Prostate gland (tissue), 2 donors: ENCODE measurements around the gene TP53BP1. TPM values are rescaled to one million over a fixed set of nuclear protein-coding genes. Genes with fewer than 3 reads are reported as not detected.

Experiments
- DNase-seq: peaks from one replicate; pipeline ENCODE4 v3.0.0-alpha.2; 2019; ENCODE audit warnings: low spot score
- H3K27ac ChIP-seq, 2 donors: fragments of 200-600 bp; sonication (generic); 2 replicates each; pipeline ENCODE4 v1.5.1; 2017 to 2019
- H3K27me3 ChIP-seq: fragments of 200-600 bp; sonication (generic); replicated peaks from 2 replicates; pipeline ENCODE4 v1.5.1; 2019; ENCODE audit not compliant: insufficient read depth
- H3K36me3 ChIP-seq, 2 donors: fragments of 200-600 bp; sonication (generic); 1 replicate in 1 of 2; 2 replicates in 1 of 2; pipeline versions ENCODE4 v1.5.1 to v1.8.1; 2017 to 2019
- H3K4me1 ChIP-seq: fragments of 200-600 bp; sonication (generic); replicated peaks from 2 replicates; pipeline ENCODE4 v1.5.1; 2019
- H3K4me3 ChIP-seq, 2 donors: fragments of 200-600 bp; sonication (generic); 2 replicates each; pipeline ENCODE4 v1.5.1; 2017 to 2019
- H3K9me3 ChIP-seq: fragments of 200-600 bp; sonication (generic); 2 replicates; pipeline ENCODE4 v1.5.1; 2017
- CTCF ChIP-seq, 4 experiments: fragments of 200-600 bp in 2 of 4; fragments of 450-650 bp in 2 of 4; sonication (generic) in 2 of 4; IDR thresholded peaks; 1 replicate in 3 of 4; 2 replicates in 1 of 4; pipeline ENCODE4 v1.5.1; 2016 to 2019; ENCODE audit warnings: antibody characterized with exemption in 4 of 4, mild to moderate bottlenecking in 2 of 4, moderate library complexity in 2 of 4
- POLR2A ChIP-seq: fragments of 450-650 bp; IDR thresholded peaks from one replicate; pipeline ENCODE4 v1.6.1; 2016; ENCODE audit warnings: antibody characterized with exemption, mild to moderate bottlenecking
- POLR2AphosphoS5 ChIP-seq: sonication (generic); formaldehyde crosslinking; IDR thresholded peaks from one replicate; pipeline ENCODE4 v1.6.1; 2017; ENCODE audit warnings: antibody characterized with exemption
- whole genome bisulfite sequencing: methylation state at CpG from one replicate; pipeline ENCODE4 v1.1.5; 2018; 5-methylcytosine and 5-hydroxymethylcytosine counted together
- intact Hi-C: fragments of 100-400 bp; cut with DNase I; formaldehyde crosslinking; loops from one replicate; pipeline ENCODE4 v1.14.2; 2022
- total RNA-seq, 2 donors: library from RNA; depleted of rRNA; stranded (reverse); fragments of >200 nt; gene quantifications; one replicate each; pipeline ENCODE4 v1.1.0, GENCODE V29; 2016

TP53BP1 gene
- total RNA-seq, 2 donors from 2014 or later: 36.3 to 73.6 TPM

GRCh38 chr15:43463507-43463906, 29.4 kb downstream of the TP53BP1 start:
- no peak for DNase-seq
- H3K4me1 ChIP-seq: no peaks in the 10 kb centered on the region
- no peaks in the 10 kb centered on the region for H3K9me3 ChIP-seq
- intact Hi-C loops: no loop called here
- no peaks in the 10 kb centered on the region for H3K36me3 ChIP-seq
- no peaks in the 10 kb centered on the region for H3K27me3 ChIP-seq
- H3K27ac ChIP-seq: no peak overlapping the region
- H3K4me3 ChIP-seq: no peak overlapping the region
- TF ChIP-seq POLR2AphosphoS5: no peak
- TF ChIP-seq CTCF (IDR thresholded peaks at IDR 0.05): no peak
- no peak for TF ChIP-seq POLR2A
- WGBS: 58% methylated on average over 1 of the region's 1 CpG

GRCh38 chr15:43449981-43450380, 43.0 kb downstream of the TP53BP1 start:
- no peak overlapping the region for H3K4me3 ChIP-seq
- 92% methylated on average over 1 of the region's 1 CpG for WGBS
- no peaks in the 10 kb centered on the region for H3K9me3 ChIP-seq
- DNase-seq: no peak
- no peak overlapping the region for H3K27ac ChIP-seq
- H3K36me3 ChIP-seq: peaks cover 0 to 4% of the 10 kb centered on the region in 2 donors
- no peaks in the 10 kb centered on the region for H3K27me3 ChIP-seq
- H3K4me1 ChIP-seq: no peaks in the 10 kb centered on the region
- TF ChIP-seq POLR2AphosphoS5: no peak
- TF ChIP-seq CTCF (IDR thresholded peaks at IDR 0.05): no peak
- no peak for TF ChIP-seq POLR2A
- intact Hi-C loops: no loop called here

- no peak for DNase-seq
- no peak overlapping the region for H3K4me3 ChIP-seq
- H3K27me3 ChIP-seq: no peaks in the 10 kb centered on the region
- no peaks in the 10 kb centered on the region for H3K9me3 ChIP-seq
- no peak overlapping the region for H3K27ac ChIP-seq
- no peak for TF ChIP-seq POLR2AphosphoS5
- no peak for TF ChIP-seq CTCF (IDR thresholded peaks at IDR 0.05)
- no peak for TF ChIP-seq POLR2A
- 70% methylated on average over 2 of the region's 2 CpGs for WGBS
- intact Hi-C loops: no loop called here
- peaks cover 0 to 4% of the 10 kb centered on the region in 2 donors for H3K36me3 ChIP-seq
- H3K4me1 ChIP-seq: no peaks in the 10 kb centered on the region
Observed at GRCh38 chr15:43446344-43446743, 46.6 kb downstream of the TP53BP1 start.

GRCh38 chr15:43441316-43441715, 51.6 kb downstream of the TP53BP1 start:
- H3K27me3 ChIP-seq: no peaks in the 10 kb centered on the region
- intact Hi-C loops: loop anchor here (5.0 kb wide), 1 partner anchor 71 kb away; no protein-coding TSS in a partner anchor
- H3K36me3 ChIP-seq: peaks cover 0 to 4% of the 10 kb centered on the region in 2 donors
- no peaks in the 10 kb centered on the region for H3K4me1 ChIP-seq
- no peak overlapping the region for H3K4me3 ChIP-seq
- H3K27ac ChIP-seq: peak overlapping the region in 1 of 2 donors; percentile 14
- H3K9me3 ChIP-seq: no peaks in the 10 kb centered on the region
- no peak for DNase-seq
- no peak for TF ChIP-seq CTCF (IDR thresholded peaks at IDR 0.05)
- TF ChIP-seq POLR2AphosphoS5: no peak
- TF ChIP-seq POLR2A: no peak

GRCh38 chr15:43440721-43441281, 52.2 kb downstream of the TP53BP1 start:
- no peak overlapping the region for H3K27ac ChIP-seq
- TF ChIP-seq CTCF (IDR thresholded peaks at IDR 0.05): peak in 2 of 4 experiments; percentile 65 to 66
- no peak for TF ChIP-seq POLR2A
- peak; percentile 61 for TF ChIP-seq POLR2AphosphoS5
- H3K4me3 ChIP-seq: no peak overlapping the region
- H3K4me1 ChIP-seq: no peaks in the 10 kb centered on the region
- no peaks in the 10 kb centered on the region for H3K27me3 ChIP-seq
- H3K36me3 ChIP-seq: peaks cover 0 to 4% of the 10 kb centered on the region in 2 donors
- intact Hi-C loops: loop anchor here (5.0 kb wide), 1 partner anchor 72 kb away; no protein-coding TSS in a partner anchor
- peak; percentile 7 for DNase-seq
- H3K9me3 ChIP-seq: no peaks in the 10 kb centered on the region
- WGBS: 27% methylated on average over 4 of the region's 4 CpGs
